HG03159 (cell line): Measurements from ENCODE around the gene MAML3.

Experiments used
- ATAC-seq: cut with Tn5 transposase; IDR thresholded peaks from one replicate; pipeline ENCODE4 v1.9.1; 2021; ENCODE audit warnings: mild to moderate bottlenecking, moderate library complexity; ENCODE audit not compliant: unreplicated experiment

MAML3 gene

DNA sequence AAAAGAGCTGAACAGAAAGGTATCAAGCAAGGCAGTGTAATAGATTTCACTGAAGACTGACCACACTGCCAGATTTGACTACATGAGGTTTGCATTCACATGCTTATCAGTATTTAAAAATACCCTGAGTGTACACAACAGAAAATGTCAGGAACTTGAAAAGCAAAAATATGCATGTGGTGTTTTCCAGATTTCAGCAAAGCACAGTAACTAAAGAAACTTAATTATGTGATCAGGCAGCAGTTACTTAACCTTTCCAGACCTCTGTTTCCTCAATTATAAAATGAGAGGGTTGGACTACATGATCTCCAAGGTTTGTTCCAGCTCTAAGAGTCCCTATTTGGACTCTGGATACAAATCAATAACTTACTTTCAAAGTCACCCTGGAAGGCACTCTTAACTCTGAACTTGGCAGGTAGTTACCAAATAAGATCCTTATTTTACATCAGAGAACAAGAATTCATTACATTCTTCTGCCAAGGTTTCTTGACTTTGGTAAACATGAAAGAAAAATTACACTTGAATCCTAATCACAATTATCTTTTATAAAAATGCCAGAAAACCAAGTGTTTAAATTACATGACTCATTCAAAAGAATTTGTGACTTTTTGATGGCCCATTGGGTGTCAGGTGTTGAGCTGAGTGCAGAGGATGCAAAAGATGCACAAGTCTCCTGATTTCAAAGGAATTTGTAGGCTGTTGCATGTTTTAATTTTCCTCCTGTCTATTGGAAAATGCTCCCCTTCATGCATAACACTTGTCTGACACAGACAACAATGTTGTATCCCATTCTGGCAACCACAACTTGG lies 246.8 kb downstream of the MAML3 start:
- no peak for ATAC-seq

DNA sequence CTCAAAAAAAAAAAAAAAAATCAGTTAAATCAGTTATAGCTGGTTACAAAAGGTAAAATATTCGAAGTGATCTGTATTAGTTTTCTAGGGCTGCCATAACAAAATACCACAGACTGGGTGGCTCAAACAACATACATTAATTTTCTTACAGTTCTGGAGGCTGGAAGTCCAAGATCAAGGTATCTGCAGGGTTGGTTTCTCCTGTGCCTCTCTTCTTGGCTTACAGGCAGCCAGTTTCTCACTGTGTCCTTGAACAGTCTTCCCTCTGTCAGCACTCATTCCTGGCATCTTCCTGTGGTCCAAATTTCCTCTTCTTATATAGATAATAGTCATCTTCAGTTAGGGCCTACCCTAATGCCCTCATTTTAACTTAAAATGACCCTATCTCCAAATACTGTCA lies 248.5 kb downstream of the MAML3 start:
- ATAC-seq, result no peak

DNA sequence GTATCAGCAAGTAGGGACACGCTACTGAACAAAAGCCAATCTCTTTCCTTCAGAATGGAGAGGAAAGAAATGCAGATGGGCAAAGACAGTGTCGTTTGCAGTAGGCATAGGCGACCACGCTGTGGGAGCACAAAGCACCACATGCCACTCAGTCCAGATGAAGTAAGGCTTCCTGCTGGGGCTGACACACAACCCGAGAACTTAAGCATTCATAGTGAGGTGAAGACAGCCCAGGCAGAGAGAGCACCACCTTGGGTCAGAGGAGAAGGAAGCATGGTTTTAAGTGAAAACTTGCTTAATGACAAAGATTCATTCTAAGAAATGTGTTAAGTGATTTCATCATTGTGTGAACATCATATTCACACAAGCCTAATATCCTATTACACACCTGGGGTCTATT lies 249.6 kb downstream of the MAML3 start:
- ATAC-seq, result no peak

DNA sequence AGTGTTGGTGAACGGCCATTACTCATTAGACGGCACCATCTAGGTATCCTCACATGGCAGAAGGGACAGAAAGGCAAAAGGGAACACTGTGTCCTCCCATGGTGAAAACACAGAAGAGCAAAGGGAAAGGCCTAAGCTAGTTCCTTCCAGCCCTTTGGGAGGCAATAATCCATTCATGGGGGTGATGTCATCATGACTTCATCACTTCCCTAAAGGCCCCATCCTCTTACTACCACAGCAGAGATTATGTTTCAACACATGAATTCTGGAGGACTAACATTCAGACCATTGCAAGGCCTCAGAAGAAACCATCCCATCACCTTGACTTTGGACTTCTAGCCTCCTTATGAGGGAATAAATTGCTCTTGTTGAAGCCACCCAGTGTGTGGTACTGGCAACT lies 250.1 kb downstream of the MAML3 start:
- ATAC-seq, result no peak

DNA sequence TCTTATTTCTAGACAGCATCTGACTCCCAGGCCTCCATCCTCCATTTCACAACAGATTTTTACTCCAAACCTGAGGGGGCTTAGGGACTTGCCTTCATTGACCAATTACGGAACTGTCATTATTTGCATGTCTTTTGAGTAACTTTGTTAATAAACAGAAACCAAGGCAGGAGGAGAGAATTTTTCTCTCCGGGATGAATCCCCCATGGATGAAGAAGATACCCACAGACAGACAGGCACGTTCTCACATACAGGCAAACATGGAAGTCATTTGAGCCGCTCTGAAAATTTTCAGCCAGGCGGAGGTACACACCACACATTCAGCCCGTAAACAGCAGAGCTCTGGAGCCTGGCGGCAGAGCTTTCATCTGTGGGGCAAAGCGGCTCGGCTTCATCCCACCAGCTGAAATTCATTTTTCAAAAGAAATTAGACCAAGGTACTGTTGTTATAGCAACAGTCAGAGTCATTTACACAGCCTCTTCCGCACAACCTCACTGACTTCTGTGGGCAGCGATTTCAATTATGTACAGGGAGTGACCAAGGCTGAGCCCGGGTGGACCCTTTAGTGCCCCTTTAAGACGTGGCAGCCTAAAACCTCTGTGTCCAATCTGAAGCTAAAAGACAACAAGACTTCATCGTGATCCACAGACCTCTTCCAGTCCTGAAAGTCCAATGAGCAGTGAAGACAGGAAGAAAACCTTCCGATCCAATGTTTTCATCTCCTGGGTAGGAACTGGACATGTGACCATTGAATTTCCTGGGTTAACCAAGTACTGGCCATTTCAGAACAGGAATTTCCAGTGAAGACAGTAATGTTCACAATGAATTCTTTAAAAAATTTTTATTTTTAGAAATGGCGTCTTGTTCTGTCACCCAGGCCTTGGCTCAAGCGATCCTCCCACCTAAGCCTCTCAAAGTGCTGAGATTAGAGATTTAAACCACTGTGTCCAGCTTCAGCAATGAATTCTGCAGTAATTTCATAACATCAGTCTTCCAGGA lies 251.4 kb downstream of the MAML3 start:
- no peak for ATAC-seq

DNA sequence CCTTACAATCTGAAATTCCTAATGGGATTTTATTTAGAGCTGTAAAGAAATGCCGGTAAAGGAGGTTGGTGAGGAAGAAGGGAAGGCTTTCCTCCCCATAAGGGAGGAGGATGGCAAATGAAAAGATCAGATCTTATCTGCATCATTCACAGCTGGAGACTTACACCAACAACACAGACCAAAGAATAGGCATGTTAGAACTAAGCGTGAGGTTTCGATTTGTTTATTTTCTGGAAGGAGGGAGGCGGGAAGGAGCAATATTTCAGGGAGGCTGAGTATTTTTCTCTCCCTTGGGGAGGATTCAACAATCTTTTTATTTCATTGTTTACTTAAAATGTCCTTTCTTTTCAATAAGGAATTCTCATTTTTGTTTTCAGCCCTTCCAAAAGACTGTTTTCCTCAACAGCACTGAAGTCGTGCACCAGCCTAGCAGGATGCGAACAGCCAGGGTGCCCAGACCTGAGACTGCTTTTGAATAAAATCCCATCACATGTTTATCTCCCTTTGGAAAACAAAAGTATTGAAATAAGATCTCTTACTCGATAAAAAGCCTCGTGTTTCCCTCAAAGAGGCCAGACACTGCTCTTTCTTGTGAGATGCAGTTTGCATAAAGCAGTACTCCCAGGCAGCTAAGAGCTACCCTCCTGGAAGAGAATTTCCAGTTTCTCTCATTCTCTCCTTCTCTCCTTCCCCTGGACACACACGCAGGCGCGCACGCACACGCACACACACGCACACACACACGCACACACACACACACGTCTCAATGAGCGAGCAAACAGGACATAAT lies 252.3 kb downstream of the MAML3 start:
- no peak for ATAC-seq

DNA sequence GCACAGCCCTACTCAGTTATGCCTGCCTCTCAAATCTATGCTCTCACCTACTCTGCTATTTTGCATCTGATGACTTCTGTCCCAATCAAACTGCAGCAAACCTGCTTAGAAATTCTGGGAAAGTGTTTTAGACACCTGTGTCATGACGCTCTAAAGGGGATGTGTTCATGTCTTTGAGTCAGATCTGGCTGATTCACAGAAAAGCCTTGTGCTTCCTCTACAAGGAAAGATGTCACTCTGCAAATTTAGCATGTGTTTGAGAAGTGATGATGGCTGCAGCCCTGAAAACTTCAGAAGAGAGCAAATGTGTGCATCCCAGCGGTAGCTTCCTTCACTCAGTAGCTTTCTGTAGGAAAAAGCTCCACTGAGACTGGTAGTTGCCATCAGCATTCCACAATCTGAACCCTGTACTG lies 253.0 kb downstream of the MAML3 start:
- ATAC-seq, result no peak

DNA sequence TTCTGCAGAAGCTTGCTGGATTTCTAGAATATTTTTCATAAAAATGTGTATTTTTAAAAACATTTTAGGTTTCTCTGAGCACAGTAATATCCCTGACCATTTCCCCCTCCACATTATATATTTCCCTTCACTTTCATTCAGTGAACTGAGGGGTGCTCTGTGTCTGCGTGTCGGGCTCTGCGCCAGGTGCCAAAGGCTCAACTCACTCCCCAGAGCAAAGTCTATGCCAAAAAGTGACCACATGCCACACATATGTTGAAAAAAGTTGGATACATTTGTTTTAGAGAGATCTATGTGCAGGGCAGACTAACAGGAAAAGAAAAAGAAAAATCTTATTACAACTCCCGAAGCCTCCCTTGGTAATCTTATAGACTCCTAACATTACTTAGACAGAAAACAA lies 254.6 kb downstream of the MAML3 start:
- ATAC-seq, result no peak

DNA sequence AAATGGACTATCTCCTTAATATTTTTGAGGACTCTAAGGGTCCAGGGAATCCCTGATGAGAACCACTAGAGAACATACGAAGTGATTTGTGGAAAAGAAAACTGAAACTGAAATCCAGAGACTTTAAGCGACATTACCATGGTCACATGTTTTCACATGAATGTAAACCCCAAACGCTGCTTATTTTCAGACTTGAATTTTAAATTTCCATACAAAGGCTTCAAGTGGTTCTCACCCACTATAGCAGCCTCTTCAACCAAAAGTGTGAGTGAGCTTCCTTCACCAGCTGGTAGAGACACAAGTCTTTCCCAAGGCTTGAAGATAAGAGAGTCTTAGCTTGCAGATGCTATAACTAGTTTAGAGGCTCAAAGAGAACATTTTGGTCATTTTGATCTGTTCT lies 255.7 kb downstream of the MAML3 start:
- no peak for ATAC-seq

DNA sequence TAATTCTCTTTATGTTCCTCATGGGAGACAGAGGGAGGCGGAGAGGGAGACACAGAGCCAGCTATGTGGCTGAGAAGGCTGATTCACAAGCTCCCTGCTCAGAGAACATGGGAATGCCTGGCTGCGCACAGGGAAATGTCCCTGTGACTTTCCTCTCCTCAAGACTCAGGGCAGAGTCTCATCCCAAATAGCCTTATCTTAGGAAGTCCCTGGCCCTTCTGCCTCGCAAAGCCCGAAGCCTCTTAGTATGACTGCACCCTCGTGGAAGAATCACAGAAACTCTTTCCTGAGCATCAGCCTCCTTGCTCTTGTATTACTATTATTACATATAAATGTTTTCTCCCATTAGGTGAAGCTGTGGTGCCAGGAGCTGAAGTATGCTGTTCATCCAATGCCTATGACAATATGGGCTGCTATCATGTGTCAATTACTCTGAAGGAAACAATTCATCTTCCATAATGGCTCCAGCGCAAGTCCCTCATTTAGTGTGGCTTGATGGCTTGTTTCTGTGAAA lies 257.8 kb downstream of the MAML3 start:
- no peak for ATAC-seq

DNA sequence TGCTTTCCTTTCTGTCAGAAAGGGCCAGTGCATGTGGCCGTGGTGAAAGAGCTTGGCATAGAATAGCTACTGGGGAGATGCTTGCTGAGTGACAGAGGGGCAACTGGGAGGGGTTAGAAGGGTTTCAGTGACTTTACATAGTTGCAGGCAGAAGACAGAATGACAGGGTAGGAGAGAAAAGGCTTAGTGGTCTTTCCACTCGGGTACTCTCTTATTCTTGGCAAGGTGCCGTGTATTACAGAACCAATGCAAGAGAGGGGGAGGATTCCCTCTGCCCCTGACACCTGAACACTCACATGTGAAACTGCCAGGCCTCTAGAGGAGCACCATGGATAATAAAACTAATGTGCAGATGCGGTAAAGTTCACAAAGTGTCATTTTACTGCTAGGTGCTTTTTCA lies 260.2 kb downstream of the MAML3 start:
- no peak for ATAC-seq

DNA sequence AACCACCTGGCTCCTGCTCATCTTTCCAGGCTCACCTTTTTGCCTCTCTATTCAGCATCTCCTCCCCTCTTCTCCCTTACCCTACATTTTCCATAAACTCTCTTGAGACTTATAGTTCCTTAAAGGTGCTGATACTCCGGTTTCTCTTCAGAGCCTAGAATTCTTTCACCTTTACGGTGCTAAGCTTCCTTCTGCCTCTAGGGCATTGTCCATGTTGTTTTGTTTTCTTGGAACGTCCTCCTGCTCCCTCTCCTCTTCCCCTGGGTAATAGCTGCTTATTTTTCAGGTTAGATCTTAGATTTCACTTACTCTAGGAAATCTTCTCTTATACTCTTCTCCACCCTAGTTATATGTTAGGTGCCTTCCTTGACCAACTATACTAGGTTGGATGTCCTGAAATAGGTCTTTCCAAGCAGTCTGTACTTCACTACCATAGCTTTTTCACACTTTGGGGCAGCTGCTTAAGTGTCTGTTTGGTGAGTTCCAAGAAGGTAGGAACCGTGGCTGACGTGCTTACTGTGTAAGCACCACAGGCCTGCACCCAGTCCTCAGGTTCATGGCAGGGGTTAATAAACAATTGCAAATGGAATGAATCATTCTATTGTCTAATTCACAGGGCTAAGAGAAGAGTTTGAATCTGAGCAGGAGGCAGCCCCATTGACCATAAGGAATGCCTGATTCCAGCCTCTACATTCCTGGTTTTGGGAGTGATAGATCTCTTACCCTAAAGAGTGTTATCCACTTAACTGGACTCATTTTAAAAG lies 260.8 kb downstream of the MAML3 start:
- no peak for ATAC-seq

DNA sequence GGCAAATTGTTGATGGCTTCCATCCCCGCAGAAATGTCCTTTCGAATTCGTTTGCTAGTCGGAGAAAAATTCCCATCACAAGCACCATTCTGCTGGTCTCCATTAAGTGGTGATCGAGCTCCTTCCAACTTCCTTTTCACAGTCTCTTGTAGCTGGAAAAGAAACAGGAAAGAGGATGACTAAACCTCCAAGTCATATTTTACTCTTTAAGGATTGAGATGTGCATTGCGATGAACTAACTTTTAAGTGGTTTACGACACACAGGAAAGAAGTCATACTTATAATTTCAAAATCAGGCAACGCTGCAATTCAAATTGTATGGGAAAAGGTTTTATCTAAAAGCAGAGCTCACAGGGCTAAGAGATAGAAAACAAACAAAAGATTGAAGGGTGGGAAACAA lies 263.2 kb downstream of the MAML3 start:
- no peak for ATAC-seq

DNA sequence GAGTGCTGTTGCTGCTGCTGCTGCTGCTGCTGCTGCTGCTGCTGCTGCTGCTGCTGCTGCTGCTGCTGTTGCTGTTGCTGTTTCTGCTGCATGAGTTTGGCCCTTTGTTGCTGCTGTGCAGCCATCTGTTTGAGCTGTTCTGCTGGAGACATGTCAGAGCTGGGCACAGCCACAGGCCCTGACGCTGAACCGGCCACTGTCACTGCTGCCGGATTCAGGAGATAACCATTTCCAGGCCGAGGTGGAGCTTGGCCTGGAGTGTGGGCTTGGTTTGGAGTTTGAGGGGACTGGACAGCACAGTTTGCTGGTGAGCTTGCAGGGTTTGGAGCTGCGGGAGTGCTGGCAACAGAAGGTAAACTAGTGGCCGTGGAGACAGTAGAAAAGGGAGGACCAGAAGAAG lies 264.1 kb downstream of the MAML3 start:
- no peak for ATAC-seq

DNA sequence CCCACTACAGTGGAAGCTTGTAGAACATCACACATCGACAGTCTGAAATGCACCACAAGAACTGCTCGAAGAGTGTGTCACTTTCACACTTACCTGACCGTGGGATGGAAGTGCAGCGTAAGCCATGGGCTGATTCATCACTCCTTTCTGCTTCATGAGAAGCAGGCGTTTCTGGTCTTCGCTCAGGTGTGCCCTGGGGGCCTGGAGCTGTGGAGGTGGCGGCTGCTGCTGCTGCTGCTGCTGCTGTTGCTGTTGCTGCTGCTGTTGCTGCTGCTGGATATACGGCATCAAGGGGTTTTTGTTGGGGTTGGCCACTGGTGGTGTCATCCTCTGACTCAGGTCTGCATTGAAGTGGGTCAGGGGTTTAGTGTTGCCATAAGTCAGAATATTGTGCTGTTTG lies 264.7 kb downstream of the MAML3 start:
- no peak for ATAC-seq

DNA sequence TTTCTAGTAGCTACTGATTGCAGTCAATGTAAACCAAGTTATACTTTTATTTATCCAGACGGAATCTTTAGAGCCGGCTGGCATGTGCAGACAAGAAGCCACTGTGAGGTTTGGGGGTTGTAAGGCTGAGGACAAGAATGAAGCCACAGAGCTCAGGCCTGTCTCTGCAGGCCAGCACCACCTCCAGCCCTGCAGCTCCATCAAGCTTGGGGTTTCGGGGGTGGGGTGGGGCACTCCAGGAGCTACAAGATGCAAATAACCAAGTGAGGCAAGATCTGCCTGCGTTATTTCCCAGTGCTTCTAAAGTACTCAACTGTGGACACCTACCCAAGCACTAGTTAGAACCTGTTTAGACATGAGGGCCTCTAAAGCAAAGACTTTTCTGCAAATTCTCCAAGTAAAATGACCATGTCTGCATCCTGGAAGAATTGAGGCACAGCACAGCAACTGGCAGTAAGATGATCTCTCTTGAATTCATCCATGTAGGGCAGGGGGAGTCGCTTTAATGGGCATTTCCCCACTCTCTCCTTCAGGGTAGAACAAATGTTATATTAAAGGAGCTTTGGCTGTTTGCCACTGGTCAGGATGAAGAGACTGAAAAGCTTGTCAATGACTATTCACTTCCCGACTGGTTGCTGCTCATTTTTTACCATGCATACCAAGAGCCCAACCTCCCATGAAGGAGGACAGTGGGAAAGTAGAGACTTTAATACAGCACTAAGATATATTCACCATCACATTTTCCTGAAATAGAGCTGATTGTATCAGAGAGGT lies 265.8 kb downstream of the MAML3 start:
- peak; percentile 54 for ATAC-seq

DNA sequence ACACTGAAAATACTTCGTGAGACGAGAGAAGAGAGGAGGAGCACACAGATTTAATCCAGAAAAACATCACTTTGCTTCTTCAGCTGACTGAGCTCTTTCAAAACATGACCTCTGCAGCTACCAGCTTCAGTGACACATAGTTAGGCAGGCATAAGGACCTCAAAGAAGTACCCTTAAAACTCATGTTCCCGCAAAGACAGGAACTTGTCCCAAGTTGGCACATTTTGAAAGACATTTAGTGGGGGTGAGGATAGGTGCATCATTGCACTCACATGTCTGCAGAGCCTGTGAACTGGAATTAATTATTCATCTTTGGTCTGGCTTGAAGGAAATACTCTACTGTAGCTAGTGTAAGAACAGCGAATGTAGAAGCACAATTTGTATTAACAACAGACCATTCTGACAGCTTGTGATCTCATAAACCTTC lies 266.6 kb downstream of the MAML3 start:
- no peak for ATAC-seq

DNA sequence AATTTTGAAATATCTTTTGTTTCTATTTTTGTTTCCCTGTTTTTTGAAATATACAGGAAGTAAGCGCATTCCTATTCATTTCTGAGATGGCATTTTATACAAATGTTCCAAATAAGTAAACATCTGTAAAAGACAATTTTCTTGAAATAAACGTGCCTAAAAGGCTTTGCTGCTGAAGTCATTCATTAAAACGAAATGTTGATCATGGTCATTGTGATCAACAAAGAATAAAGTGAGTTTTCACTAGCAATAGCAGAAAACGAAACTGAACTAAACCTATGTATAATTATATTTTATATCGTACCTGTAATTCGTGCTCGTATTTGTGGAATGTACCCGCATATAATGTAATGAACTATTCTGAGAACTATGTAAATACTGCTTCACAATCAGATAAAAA lies 267.2 kb downstream of the MAML3 start:
- no peak for ATAC-seq

DNA sequence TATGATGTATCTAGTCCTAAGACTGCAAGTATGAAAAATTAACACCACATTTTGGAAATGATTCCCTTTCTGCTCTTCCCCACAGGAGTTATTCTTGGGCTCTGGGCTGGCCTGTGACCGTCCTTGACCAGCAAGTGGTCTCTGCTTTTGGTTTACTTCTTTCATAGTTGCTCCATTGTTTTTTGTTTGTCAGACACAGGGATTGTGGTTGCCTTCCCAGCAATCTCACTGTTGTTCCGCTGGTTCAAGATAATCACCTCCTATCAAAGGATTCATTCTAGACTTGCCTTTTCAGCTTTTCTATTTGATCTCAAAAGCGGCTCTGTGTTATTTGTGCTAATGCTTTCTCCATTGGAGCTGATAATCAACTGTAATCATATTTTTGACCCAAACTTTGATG lies 269.5 kb downstream of the MAML3 start:
- no peak for ATAC-seq
